RWPE2 (cell line): ENCODE results near the gene CKAP4.

ENCODE experiments used
- ATAC-seq: fragments of 200-7000 bp; cut with Tn5 transposase; 3 replicates; pipeline ENCODE4 v1.9.1; 2021; ENCODE audit warnings: low read depth
- DNase-seq: peaks from one replicate; pipeline ENCODE4 v3.0.0-alpha.2; 2020; ENCODE audit warnings: low spot score
- H3K27ac ChIP-seq: fragments of 450-650 bp; 2 replicates; pipeline ENCODE4 v1.5.1; 2017; ENCODE audit warnings: mild to moderate bottlenecking; ENCODE audit not compliant: poor library complexity, severe bottlenecking
- H3K27me3 ChIP-seq: fragments of 250-450 bp; sonication (Bioruptor Pico); 2 replicates; pipeline ENCODE4 v1.5.1; 2021; ENCODE audit warnings: mild to moderate bottlenecking, moderate library complexity; ENCODE audit not compliant: insufficient read depth, poor library complexity, severe bottlenecking
- H3K36me3 ChIP-seq: fragments of 250-450 bp; sonication (Bioruptor Pico); 2 replicates; pipeline ENCODE4 v1.5.1; 2020; ENCODE audit warnings: low read depth, mild to moderate bottlenecking, moderate library complexity
- H3K4me1 ChIP-seq: fragments of 250-450 bp; sonication (Bioruptor Pico); 2 replicates; pipeline ENCODE4 v1.5.1; 2021; ENCODE audit warnings: mild to moderate bottlenecking, moderate library complexity; ENCODE audit not compliant: insufficient read depth, poor library complexity, severe bottlenecking
- H3K4me3 ChIP-seq: fragments of 250-450 bp; sonication (Bioruptor Pico); 2 replicates; pipeline ENCODE4 v1.5.1; 2021; ENCODE audit warnings: mild to moderate bottlenecking, moderate library complexity; ENCODE audit not compliant: severe bottlenecking
- H3K9me3 ChIP-seq: fragments of 250-450 bp; sonication (Bioruptor Pico); 2 replicates; pipeline ENCODE4 v1.5.1; 2021; ENCODE audit warnings: mild to moderate bottlenecking, moderate library complexity; ENCODE audit not compliant: severe bottlenecking
- CTCF ChIP-seq: fragments of 450-650 bp; IDR thresholded peaks from one replicate; pipeline ENCODE4 v1.5.1; 2017; ENCODE audit warnings: mild to moderate bottlenecking, moderate library complexity; ENCODE audit not compliant: poor library complexity, severe bottlenecking

CKAP4 gene

GRCh38 chr12:106255952-106256351 lies 8.1 kb upstream of the CKAP4 start:
- no peaks in the 10 kb centered on the region for H3K4me1 ChIP-seq
- no peak overlapping the region for H3K27ac ChIP-seq
- no peaks in the 10 kb centered on the region for H3K27me3 ChIP-seq
- ATAC-seq = no peak
- TF ChIP-seq CTCF = no peak
- H3K36me3 ChIP-seq = no peaks in the 10 kb centered on the region
- no peaks in the 10 kb centered on the region for H3K9me3 ChIP-seq
- H3K4me3 ChIP-seq = no peak overlapping the region
- no peak for DNase-seq

GRCh38 chr12:106255493-106255892 lies 7.7 kb upstream of the CKAP4 start:
- Histone ChIP-seq H3K27me3 (no peaks in the 10 kb centered on the region), H3K36me3 (no peaks in the 10 kb centered on the region), H3K4me3 (no peak overlapping the region), H3K4me1 (no peaks in the 10 kb centered on the region), H3K27ac (no peak overlapping the region), H3K9me3 (no peaks in the 10 kb centered on the region)
- no peak for TF ChIP-seq CTCF
- no peak for DNase-seq
- ATAC-seq = no peak

- no peaks in the 10 kb centered on the region for H3K4me1 ChIP-seq
- ATAC-seq = no peak
- H3K36me3 ChIP-seq = no peaks in the 10 kb centered on the region
- no peak for DNase-seq
- TF ChIP-seq CTCF = no peak
- no peaks in the 10 kb centered on the region for H3K27me3 ChIP-seq
- H3K9me3 ChIP-seq = no peaks in the 10 kb centered on the region
- no peak overlapping the region for H3K4me3 ChIP-seq
- no peak overlapping the region for H3K27ac ChIP-seq
Observed at GRCh38 chr12:106254724-106255123, 6.9 kb upstream of the CKAP4 start.

GRCh38 chr12:106251631-106252455 lies 4.0 kb upstream of the CKAP4 start:
- no peak overlapping the region for H3K4me3 ChIP-seq
- H3K27ac ChIP-seq = no peak overlapping the region
- DNase-seq (no peak), ATAC-seq (no peak)
- H3K27me3 ChIP-seq = no peaks in the 10 kb centered on the region
- no peaks in the 10 kb centered on the region for H3K4me1 ChIP-seq
- H3K36me3 ChIP-seq = no peaks in the 10 kb centered on the region; the same call in 1 of the 2 replicates
- H3K9me3 ChIP-seq = no peaks in the 10 kb centered on the region
- no peak for TF ChIP-seq CTCF

- no peak for ATAC-seq
Observed at GRCh38 chr12:106249411-106250135, 1.8 kb upstream of the CKAP4 start.

More at GRCh38 chr12:106249411-106250135, 1.8 kb upstream of the CKAP4 start:
- no peaks in the 10 kb centered on the region for H3K27me3 ChIP-seq
- H3K36me3 ChIP-seq = peaks cover 12% of the 10 kb centered on the region
- no peak for TF ChIP-seq CTCF
- H3K27ac ChIP-seq = no peak overlapping the region
- peaks cover 15% of the 10 kb centered on the region for H3K4me1 ChIP-seq
- no peaks in the 10 kb centered on the region for H3K9me3 ChIP-seq
- H3K4me3 ChIP-seq = no peak overlapping the region
- no peak for DNase-seq
